IMR-90 (cell line): ENCODE measurements around the gene KCNT1. TPM values are rescaled to one million over a fixed set of nuclear protein-coding genes. Genes with fewer than 3 reads are reported as not detected.

Experiments used
- ATAC-seq: fragments of 200-7000 bp; cut with Tn5 transposase; 2 replicates; pipeline ENCODE4 v1.9.1; 2020; ENCODE audit warnings: low read depth, mild to moderate bottlenecking, moderate library complexity
- BruUV-seq: library from RNA; stranded (reverse); fragments of 400-500 nt; replicated peaks from 2 replicates; lab custom pipeline; 2021; lab: Mats Ljungman, UMichigan
- CTCF ChIA-PET: fragments of 300-600 bp; formaldehyde crosslinking; extraction: SDS; loops from one replicate; lab custom pipeline; 2021; ENCODE audit warnings: antibody characterized with exemption; lab: Yijun Ruan, JAX
- POLR2A ChIA-PET: fragments of 300-600 bp; sonication (Branson Sonifier 250); formaldehyde crosslinking; loops from one replicate; lab custom pipeline; 2022; ENCODE audit warnings: antibody characterized with exemption; ENCODE audit not compliant: unreplicated experiment; lab: Charles Lee
- DNase-seq: peaks from one replicate; pipeline ENCODE4 v3.0.0; 2013
- H2AFZ ChIP-seq: replicated peaks from 2 replicates; pipeline ENCODE3; 2013; ENCODE audit warnings: low read length, mild to moderate bottlenecking; ENCODE audit not compliant: poor library complexity
- H2AK5ac ChIP-seq: 2 replicates; pipeline ENCODE4 v1.6.1; 2013; ENCODE audit warnings: low read depth, low read length, inconsistent platforms
- H2AK9ac ChIP-seq: replicated peaks from 2 replicates; pipeline ENCODE3; 2013; ENCODE audit warnings: mild to moderate bottlenecking, low read depth, low read length, moderate library complexity; ENCODE audit not compliant: poor library complexity
- H2BK120ac ChIP-seq: 2 replicates; pipeline ENCODE4 v1.6.1; 2013; ENCODE audit warnings: low read depth, low read length, inconsistent platforms
- H2BK15ac ChIP-seq: 3 replicates; pipeline ENCODE4 v1.6.1; 2013; ENCODE audit warnings: low read depth, low read length, inconsistent platforms
- H2BK20ac ChIP-seq: 2 replicates; pipeline ENCODE4 v1.6.1; 2013; ENCODE audit warnings: low read depth, mild to moderate bottlenecking, inconsistent platforms, low read length, moderate library complexity
- H2BK5ac ChIP-seq: 2 replicates; pipeline ENCODE4 v1.6.1; 2013; ENCODE audit warnings: mild to moderate bottlenecking, low read depth, low read length, inconsistent platforms; ENCODE audit not compliant: poor library complexity, severe bottlenecking
- H3K14ac ChIP-seq: replicated peaks from 2 replicates; pipeline ENCODE4 v1.6.1; 2013; ENCODE audit warnings: low read depth, low read length, inconsistent platforms
- H3K18ac ChIP-seq: 2 replicates; pipeline ENCODE4 v1.6.1; 2013; ENCODE audit warnings: low read depth, low read length, control low read depth
- H3K23ac ChIP-seq: 2 replicates; pipeline ENCODE4 v1.6.1; 2013; ENCODE audit warnings: low read depth, low read length, inconsistent platforms
- H3K27ac ChIP-seq: 2 replicates; pipeline ENCODE4 v1.5.1; 2013; ENCODE audit warnings: mild to moderate bottlenecking, control low read depth, low read length; ENCODE audit not compliant: insufficient read depth
- H3K27me3 ChIP-seq: 2 replicates; pipeline ENCODE4 v1.6.1; 2013; ENCODE audit warnings: low read length; ENCODE audit not compliant: control insufficient read depth, insufficient read depth
- H3K36me3 ChIP-seq: 2 replicates; pipeline ENCODE4 v1.6.1; 2013; ENCODE audit warnings: low read length, mixed read lengths; ENCODE audit not compliant: control insufficient read depth, insufficient read depth
- H3K4ac ChIP-seq: 2 replicates; pipeline ENCODE4 v1.6.1; 2013; ENCODE audit warnings: low read depth, low read length, inconsistent platforms
- H3K4me1 ChIP-seq: 2 replicates; pipeline ENCODE4 v1.6.1; 2013; ENCODE audit warnings: low read length, mixed read lengths; ENCODE audit not compliant: control insufficient read depth, insufficient read depth
- H3K4me2 ChIP-seq: 2 replicates; pipeline ENCODE4 v1.6.1; 2013; ENCODE audit warnings: low read depth, mild to moderate bottlenecking, control low read depth, low read length, moderate library complexity
- H3K4me3 ChIP-seq: 2 replicates; pipeline ENCODE4 v1.5.1; 2013; ENCODE audit warnings: low read depth, mild to moderate bottlenecking, control low read depth, low read length, moderate library complexity; ENCODE audit not compliant: insufficient read depth
- H3K56ac ChIP-seq: 2 replicates; pipeline ENCODE4 v1.6.1; 2013; ENCODE audit warnings: low read length, inconsistent platforms; ENCODE audit not compliant: insufficient read depth; ENCODE audit errors: extremely low read depth
- H3K79me1 ChIP-seq, 2 experiments: 2 replicates each; pipeline ENCODE4 v1.6.1; 2013; ENCODE audit warnings: low read length in 2 of 2, inconsistent platforms in 1 of 2, low read depth in 1 of 2
- H3K9ac ChIP-seq: 2 replicates; pipeline ENCODE4 v1.6.1; 2013; ENCODE audit warnings: low read depth, low read length, control low read depth
- H3K9me1 ChIP-seq: 2 replicates; pipeline ENCODE4 v1.6.1; 2013; ENCODE audit warnings: low read length, inconsistent platforms; ENCODE audit not compliant: insufficient read depth
- H3K9me3 ChIP-seq: 2 replicates; pipeline ENCODE4 v1.6.1; 2013; ENCODE audit warnings: low read length; ENCODE audit not compliant: control insufficient read depth, insufficient read depth
- H4K20me1 ChIP-seq: 2 replicates; pipeline ENCODE4 v1.6.1; 2013; ENCODE audit warnings: low read length, inconsistent platforms; ENCODE audit not compliant: insufficient read depth
- H4K5ac ChIP-seq: 2 replicates; pipeline ENCODE4 v1.6.1; 2013; ENCODE audit warnings: mild to moderate bottlenecking, low read depth, low read length, control low read depth
- H4K8ac ChIP-seq, 2 experiments: 2 replicates each; pipeline ENCODE4 v1.6.1; 2013; ENCODE audit warnings: low read depth in 2 of 2, low read length in 2 of 2, control low read depth in 1 of 2, inconsistent platforms in 1 of 2
- H4K91ac ChIP-seq: 2 replicates; pipeline ENCODE4 v1.6.1; 2013; ENCODE audit warnings: low read depth, low read length, inconsistent platforms; ENCODE audit not compliant: insufficient read depth
- FOS ChIP-seq: fragments of 150-350 bp; IDR thresholded peaks from 2 replicates; pipeline ENCODE4 v1.6.1; 2016; ENCODE audit warnings: low read depth, low read length
- NFE2L2 ChIP-seq: fragments of 150-350 bp; IDR thresholded peaks from 2 replicates; pipeline ENCODE4 v1.6.1; 2016; ENCODE audit warnings: low read depth, mild to moderate bottlenecking, low read length
- POLR2A ChIP-seq: IDR thresholded peaks from 2 replicates; pipeline ENCODE4 v1.6.1; 2012; ENCODE audit warnings: mild to moderate bottlenecking, low read depth, low read length
- RFX5 ChIP-seq: IDR thresholded peaks from 2 replicates; pipeline ENCODE4 v1.8.0; 2012; ENCODE audit warnings: low read depth, mild to moderate bottlenecking, low read length, moderate library complexity
- WGBS, 2 experiments: methylation state at CpG; one replicate each; pipeline versions ENCODE4 v1.1.5 to v1.1.7; 2013; ENCODE audit warnings: missing lambda C conversion rate in 2 of 2; ENCODE audit not compliant: insufficient read length in 1 of 2; ENCODE audit errors: extremely low coverage in 2 of 2; 5-methylcytosine and 5-hydroxymethylcytosine counted together
- dilution Hi-C: fragments of 300-500 bp; cut with HindIII; formaldehyde crosslinking; loops from one replicate; pipeline ENCODE4 v1.14.3; 2018; ENCODE audit warnings: low sequenced_read_pairs; ENCODE audit not compliant: unreplicated experiment
- in situ Hi-C: fragments of 300-500 bp; cut with MboI; formaldehyde crosslinking; loops from 3 replicates; pipeline ENCODE4 v1.14.3; 2019; ENCODE audit warnings: low sequenced_read_pairs, inconsistent platforms, mixed read lengths
- intact Hi-C: fragments of 100-400 bp; cut with micrococcal nuclease; formaldehyde crosslinking; loops from 2 replicates; pipeline ENCODE4 v1.10.0; 2022
- polyA plus RNA-seq, 3 experiments: library from polyadenylated mRNA; depleted of rRNA; stranded (reverse); fragments of >200 nt; gene quantifications; 2 replicates each; pipeline ENCODE4 v1.2.3, GENCODE V29; 2012; ENCODE audit warnings: low replicate concordance in 1 of 3
- total RNA-seq: library from RNA; depleted of rRNA; stranded (reverse); fragments of >200 nt; gene quantifications from 2 replicates; pipeline ENCODE4 v1.2.3, GENCODE V29; 2012
- TF ChIP-seq, protein P1 (sequence below): fragments of 150-350 bp; IDR thresholded peaks from 2 replicates; pipeline ENCODE4 v1.6.1; 2016; ENCODE audit warnings: low read depth, mild to moderate bottlenecking, low read length, moderate library complexity, borderline replicate concordance
- TF ChIP-seq, protein P2 (sequence below): fragments of 150-350 bp; IDR thresholded peaks from 2 replicates; pipeline ENCODE4 v1.6.1; 2017; ENCODE audit warnings: mild to moderate bottlenecking, antibody characterized with exemption, low read length, low read depth

The KCNT1 gene
- total and polyA plus RNA-seq, 2 of the 4 experiments (the other 2 are of a cell fraction): not detected

DNA sequence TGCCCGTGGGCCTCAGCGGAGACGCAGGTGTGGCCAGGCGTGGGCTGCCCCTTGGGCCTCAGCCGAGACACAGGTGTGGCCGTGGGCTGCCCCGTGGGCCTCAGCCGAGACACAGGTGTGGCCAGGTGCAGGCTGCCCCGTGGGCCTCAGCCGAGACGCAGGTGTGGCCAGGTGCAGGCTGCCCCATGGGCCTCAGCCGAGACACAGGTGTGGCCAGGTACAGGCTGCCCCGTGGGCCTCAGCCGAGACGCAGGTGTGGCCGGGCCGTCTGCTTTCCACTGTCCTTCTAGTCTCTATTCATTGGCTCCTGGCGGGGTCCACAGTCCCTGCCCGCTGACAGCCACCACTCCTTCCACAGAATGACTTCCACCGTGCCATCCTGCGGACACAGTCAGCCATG lies 56.1 kb downstream of the KCNT1 start:
- H3K4me3 ChIP-seq: no peak overlapping the region
- H4K8ac ChIP-seq: no peak overlapping the region
- H3K9me1 ChIP-seq: no peaks in the 10 kb centered on the region
- in situ Hi-C loops: no loop called here
- no peak overlapping the region for H3K14ac ChIP-seq
- H3K27ac ChIP-seq: no peak overlapping the region
- H3K27me3 ChIP-seq: peaks cover 2% of the 10 kb centered on the region; the same call in 1 of the 2 replicates
- no peak overlapping the region for H2BK5ac ChIP-seq
- ChIA-PET CTCF (no interaction called here), POLR2A (no interaction called here)
- TF ChIP-seq, protein P1, sequence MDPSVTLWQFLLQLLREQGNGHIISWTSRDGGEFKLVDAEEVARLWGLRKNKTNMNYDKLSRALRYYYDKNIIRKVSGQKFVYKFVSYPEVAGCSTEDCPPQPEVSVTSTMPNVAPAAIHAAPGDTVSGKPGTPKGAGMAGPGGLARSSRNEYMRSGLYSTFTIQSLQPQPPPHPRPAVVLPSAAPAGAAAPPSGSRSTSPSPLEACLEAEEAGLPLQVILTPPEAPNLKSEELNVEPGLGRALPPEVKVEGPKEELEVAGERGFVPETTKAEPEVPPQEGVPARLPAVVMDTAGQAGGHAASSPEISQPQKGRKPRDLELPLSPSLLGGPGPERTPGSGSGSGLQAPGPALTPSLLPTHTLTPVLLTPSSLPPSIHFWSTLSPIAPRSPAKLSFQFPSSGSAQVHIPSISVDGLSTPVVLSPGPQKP: no peak
- TF ChIP-seq NFE2L2 (no peak), RFX5 (no peak), FOS (no peak), POLR2A (no peak)
- TF ChIP-seq, protein P2, sequence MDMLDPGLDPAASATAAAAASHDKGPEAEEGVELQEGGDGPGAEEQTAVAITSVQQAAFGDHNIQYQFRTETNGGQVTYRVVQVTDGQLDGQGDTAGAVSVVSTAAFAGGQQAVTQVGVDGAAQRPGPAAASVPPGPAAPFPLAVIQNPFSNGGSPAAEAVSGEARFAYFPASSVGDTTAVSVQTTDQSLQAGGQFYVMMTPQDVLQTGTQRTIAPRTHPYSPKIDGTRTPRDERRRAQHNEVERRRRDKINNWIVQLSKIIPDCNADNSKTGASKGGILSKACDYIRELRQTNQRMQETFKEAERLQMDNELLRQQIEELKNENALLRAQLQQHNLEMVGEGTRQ: no peak
- no peak overlapping the region for H2BK120ac ChIP-seq
- intact Hi-C loops: no loop called here
- H3K23ac ChIP-seq: no peak overlapping the region
- H4K20me1 ChIP-seq: no peaks in the 10 kb centered on the region
- WGBS, 2 experiments: 80% methylated on average over 1 of the region's 21 CpGs; no CpG with 5 or more reads in 1 of the 2 experiments
- no peak overlapping the region for H3K18ac ChIP-seq
- H3K56ac ChIP-seq: no peak overlapping the region
- H3K4ac ChIP-seq: no peak overlapping the region
- no peak overlapping the region for H2AK5ac ChIP-seq
- 0 out of 2 replicates have a peak, but pooled peaks cover 2% of the 10 kb centered on the region for H3K9me3 ChIP-seq
- no peak overlapping the region for H4K91ac ChIP-seq
- dilution Hi-C loops: no loop called here
- H2AFZ ChIP-seq: no peak overlapping the region
- H4K5ac ChIP-seq: no peak overlapping the region
- ATAC-seq (no peak), DNase-seq (no peak)
- no peaks in the 10 kb centered on the region for H3K36me3 ChIP-seq
- no TSS peak for BruUV-seq
- no peak overlapping the region for H2BK20ac ChIP-seq
- no peak overlapping the region for H3K9ac ChIP-seq
- no peaks in the 10 kb centered on the region for H3K79me1 ChIP-seq
- H2BK15ac ChIP-seq: no peak overlapping the region
- no peak overlapping the region for H2AK9ac ChIP-seq
- no peaks in the 10 kb centered on the region for H3K4me1 ChIP-seq
- no peak overlapping the region for H3K4me2 ChIP-seq
